Activated B cell treated with CpG ODN at 0.5 μM for 24 hours (primary cell): ENCODE results near the gene EDC4. TPM values are rescaled to one million over a fixed set of nuclear protein-coding genes. Genes with fewer than 3 reads are reported as not detected.
A peak's percentile ranks its signal among the peaks of the same experiment; 100 is the strongest.

Experiments used
- ATAC-seq: fragments of 200-7000 bp; cut with Tn5 transposase; one replicate; pipeline ENCODE4 v1.10.0; 2021; ENCODE audit warnings: low read depth, mild to moderate bottlenecking, moderate library complexity
- CTCF ChIA-PET: fragments of 350-600 bp; sonication (Branson Sonifier 250); formaldehyde crosslinking; loops from one replicate; lab custom pipeline; 2021; ENCODE audit warnings: antibody characterized with exemption; lab: Charles Lee
- POLR2A ChIA-PET: fragments of 350-600 bp; sonication (Branson Sonifier 250); formaldehyde crosslinking; loops from one replicate; lab custom pipeline; 2021; ENCODE audit warnings: antibody characterized with exemption; lab: Charles Lee
- DNase-seq: peaks from one replicate; pipeline ENCODE4 v3.0.0; 2022
- H3K27ac Mint-ChIP-seq: one replicate; pipeline ENCODE4 v1.8.0; 2020; ENCODE audit warnings: mixed read lengths
- H3K27me3 Mint-ChIP-seq: one replicate; pipeline ENCODE4 v1.8.0; 2021; ENCODE audit warnings: mixed read lengths
- H3K36me3 Mint-ChIP-seq: one replicate; pipeline ENCODE4 v1.8.0; 2021; ENCODE audit warnings: low read depth, mixed read lengths
- H3K4me1 Mint-ChIP-seq: one replicate; pipeline ENCODE4 v1.8.0; 2021; ENCODE audit warnings: mixed read lengths
- H3K4me3 Mint-ChIP-seq: one replicate; pipeline ENCODE4 v1.8.0; 2020; ENCODE audit warnings: mild to moderate bottlenecking, mixed read lengths
- H3K9me3 Mint-ChIP-seq: one replicate; pipeline ENCODE4 v1.8.0; 2020; ENCODE audit warnings: mixed read lengths
- intact Hi-C: fragments of 100-400 bp; cut with micrococcal nuclease; formaldehyde crosslinking; loops from one replicate; pipeline ENCODE4 v1.15.1; 2024
- total RNA-seq: library from RNA; stranded (reverse); gene quantifications from 2 replicates; pipeline ENCODE4 v1.2.3, GENCODE V29; 2022
- TF ChIP-seq, protein P1 (sequence below): fragments of 200-600 bp; IDR thresholded peaks from one replicate; pipeline ENCODE4 v1.8.0; 2022; ENCODE audit warnings: antibody characterized with exemption, mild to moderate bottlenecking

Gene EDC4
- total RNA-seq, 1 donor from 2014 or later: 71.5 TPM

DNA sequence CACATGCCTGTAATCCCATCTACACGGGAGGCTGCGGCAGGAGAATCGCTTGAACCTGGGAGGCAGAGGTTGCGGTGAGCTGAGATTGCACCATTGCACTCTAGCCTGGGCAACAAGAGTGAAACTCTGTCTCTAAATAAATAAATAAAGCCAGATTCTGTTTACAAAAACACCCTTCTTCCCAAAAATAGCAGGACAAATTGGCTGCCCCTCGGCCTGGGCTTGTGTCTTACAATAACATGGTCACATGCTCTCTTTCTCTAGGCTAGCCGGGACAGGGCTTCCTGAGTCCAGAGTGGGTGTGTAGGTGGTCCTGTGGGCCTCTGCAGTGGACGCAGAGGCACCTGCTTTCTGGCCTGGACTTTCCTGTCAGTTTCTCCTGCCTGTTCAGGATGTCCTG is 3.2 kb upstream of the EDC4 start:
- intact Hi-C loops: no loop called here
- H3K36me3 Mint-ChIP-seq: peaks cover 43% of the 10 kb centered on the region
- TF ChIP-seq, protein P1, sequence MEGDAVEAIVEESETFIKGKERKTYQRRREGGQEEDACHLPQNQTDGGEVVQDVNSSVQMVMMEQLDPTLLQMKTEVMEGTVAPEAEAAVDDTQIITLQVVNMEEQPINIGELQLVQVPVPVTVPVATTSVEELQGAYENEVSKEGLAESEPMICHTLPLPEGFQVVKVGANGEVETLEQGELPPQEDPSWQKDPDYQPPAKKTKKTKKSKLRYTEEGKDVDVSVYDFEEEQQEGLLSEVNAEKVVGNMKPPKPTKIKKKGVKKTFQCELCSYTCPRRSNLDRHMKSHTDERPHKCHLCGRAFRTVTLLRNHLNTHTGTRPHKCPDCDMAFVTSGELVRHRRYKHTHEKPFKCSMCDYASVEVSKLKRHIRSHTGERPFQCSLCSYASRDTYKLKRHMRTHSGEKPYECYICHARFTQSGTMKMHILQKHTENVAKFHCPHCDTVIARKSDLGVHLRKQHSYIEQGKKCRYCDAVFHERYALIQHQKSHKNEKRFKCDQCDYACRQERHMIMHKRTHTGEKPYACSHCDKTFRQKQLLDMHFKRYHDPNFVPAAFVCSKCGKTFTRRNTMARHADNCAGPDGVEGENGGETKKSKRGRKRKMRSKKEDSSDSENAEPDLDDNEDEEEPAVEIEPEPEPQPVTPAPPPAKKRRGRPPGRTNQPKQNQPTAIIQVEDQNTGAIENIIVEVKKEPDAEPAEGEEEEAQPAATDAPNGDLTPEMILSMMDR: no peak
- ATAC-seq: no peak
- peaks cover 25% of the 10 kb centered on the region for H3K4me1 Mint-ChIP-seq
- DNase-seq: no peak
- ChIA-PET CTCF (no interaction called here), POLR2A (interaction anchor here (0.6 to 0.7 kb wide), 2 partner anchors 46 to 195 kb away, joined by 3 to 5 read pairs; no protein-coding TSS in a partner anchor)
- H3K4me3 Mint-ChIP-seq: no peak overlapping the region
- no peaks in the 10 kb centered on the region for H3K27me3 Mint-ChIP-seq
- no peaks in the 10 kb centered on the region for H3K9me3 Mint-ChIP-seq
- no peak overlapping the region for H3K27ac Mint-ChIP-seq

DNA sequence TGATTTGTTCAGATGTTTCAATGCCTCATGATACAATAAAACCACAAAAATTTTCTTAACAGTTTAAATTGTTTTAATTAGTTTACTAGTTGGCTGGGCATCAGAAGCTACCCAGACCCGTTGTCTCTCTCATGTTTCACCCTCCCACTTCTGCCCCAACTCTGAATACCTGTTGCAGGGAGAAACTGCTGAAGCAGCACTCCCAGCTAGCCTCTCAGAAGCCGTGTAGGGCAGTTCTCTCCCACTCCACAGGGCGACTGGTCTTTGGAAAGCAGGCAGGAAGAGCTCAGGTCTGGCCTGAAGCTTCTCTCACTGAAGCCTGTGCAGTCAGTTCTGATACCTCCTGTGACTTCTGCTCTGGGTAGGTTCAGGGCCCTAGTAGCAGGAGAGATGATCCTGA is 1.6 kb upstream of the EDC4 start:
- H3K36me3 Mint-ChIP-seq: peaks cover 36% of the 10 kb centered on the region
- no peaks in the 10 kb centered on the region for H3K9me3 Mint-ChIP-seq
- no peak overlapping the region for H3K4me3 Mint-ChIP-seq
- ChIA-PET POLR2A (interaction anchor here (1.0 to 1.6 kb wide), 3 partner anchors 25 to 214 kb away, joined by 3 to 6 read pairs (median 4); partner anchors contain the start of genes NFATC3 and PSMB10), CTCF (interaction anchor here (1.4 kb wide), 1 partner anchor 13 kb away, joined by 6 read pairs; no protein-coding TSS in a partner anchor)
- no peaks in the 10 kb centered on the region for H3K27me3 Mint-ChIP-seq
- TF ChIP-seq, protein P1: no peak
- DNase-seq (no peak), ATAC-seq (no peak)
- H3K27ac Mint-ChIP-seq: no peak overlapping the region
- H3K4me1 Mint-ChIP-seq: peaks cover 36% of the 10 kb centered on the region
- intact Hi-C loops: no loop called here

DNA sequence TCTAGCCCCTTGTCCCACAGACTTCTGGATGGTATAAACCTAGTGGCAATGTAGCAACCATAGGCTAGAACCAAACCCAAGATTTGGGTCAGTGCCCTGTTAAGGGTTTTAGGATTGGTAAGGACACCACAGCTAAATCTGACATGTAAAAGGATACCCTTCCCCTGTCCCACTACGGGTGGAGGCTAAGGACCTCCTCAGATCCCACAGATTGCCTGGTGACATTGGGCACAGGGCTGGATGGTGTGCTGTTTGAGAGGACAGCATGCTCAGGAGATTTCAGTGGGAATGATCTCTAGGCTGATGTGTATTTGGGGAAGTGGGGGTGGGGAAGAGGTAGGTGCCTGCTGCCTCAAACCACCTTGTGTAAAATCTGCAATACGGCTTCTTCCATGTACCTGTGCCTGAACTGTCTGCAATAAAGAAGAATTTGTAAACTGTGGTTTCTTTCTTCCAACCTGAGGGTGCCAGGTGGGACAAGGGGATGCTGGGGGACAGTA is 671 bp upstream of the EDC4 start:
- Mint-ChIP-seq H3K4me1 (peaks cover 36% of the 10 kb centered on the region), H3K4me3 (peak overlapping the region; percentile 90), H3K9me3 (no peaks in the 10 kb centered on the region), H3K36me3 (peaks cover 37% of the 10 kb centered on the region), H3K27ac (peak overlapping the region; percentile 84), H3K27me3 (no peaks in the 10 kb centered on the region)
- DNase-seq (no peak), ATAC-seq (no peak)
- CTCF ChIA-PET: interaction anchor here (1.4 kb wide), 1 partner anchor 12 kb away, joined by 6 read pairs; no protein-coding TSS in a partner anchor
- intact Hi-C loops: loop anchor here (1.0 to 2.0 kb wide), 4 partner anchors 21 to 63 kb away; partner anchors contain the start of genes NUTF2 and PSKH1
- POLR2A ChIA-PET: interaction anchor here (1.0 to 1.6 kb wide), 3 partner anchors 26 to 213 kb away, joined by 3 to 6 read pairs (median 4); partner anchors contain the start of genes NFATC3 and PSMB10
- TF ChIP-seq, protein P1: no peak

DNA sequence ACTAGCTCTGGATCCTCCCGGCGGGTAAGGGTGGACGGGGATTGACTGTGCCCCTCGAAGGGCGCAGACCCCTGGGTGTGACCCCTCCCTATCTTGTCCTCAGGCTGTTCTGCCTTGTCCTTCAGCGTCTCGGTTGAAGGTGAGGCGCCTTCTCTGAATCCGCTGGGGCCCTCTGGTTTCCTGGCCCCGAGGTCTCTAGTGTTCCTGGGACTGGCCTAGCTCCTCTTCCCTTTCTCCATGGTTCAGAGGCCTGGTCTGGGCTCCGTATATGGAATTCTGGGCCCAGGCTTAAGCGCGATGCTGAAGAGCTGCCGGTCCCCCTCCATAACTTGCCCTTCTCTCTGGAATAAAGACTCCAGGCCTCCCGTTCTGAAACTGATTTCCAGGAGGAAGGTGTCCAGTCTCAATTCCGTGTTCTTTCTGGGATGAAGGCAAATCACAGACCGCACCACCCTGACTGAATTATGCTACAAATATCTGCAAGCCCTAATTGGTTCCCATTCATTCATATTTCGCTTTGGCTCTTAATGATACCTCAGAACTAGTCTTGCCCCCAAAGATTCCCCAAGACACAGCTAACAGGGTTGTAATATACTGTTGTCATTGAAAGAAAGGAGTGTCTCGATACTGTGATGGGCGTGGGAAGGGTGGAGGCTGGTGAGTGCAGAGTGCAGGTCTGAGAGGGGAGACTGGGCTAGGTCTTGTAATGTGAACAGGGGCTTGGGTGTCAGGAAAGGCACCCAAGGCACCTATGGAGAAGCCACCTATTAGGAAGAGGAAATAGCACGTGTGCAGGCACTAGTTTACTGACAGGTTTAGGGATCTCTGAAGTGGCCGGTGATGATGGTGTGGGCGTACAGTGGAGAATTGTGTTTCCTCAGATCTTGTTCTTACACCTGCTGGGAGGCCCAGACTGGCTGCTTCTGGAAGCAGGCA is 851 bp downstream of the EDC4 start:
- DNase-seq: no peak
- ChIA-PET CTCF (interaction anchor here (0.6 to 1.4 kb wide), 3 partner anchors 10 to 57 kb away, joined by 3 to 6 read pairs (median 4); no protein-coding TSS in a partner anchor), POLR2A (interaction anchor here (0.6 to 1.3 kb wide), 8 partner anchors 12 to 164 kb away, joined by 3 to 7 read pairs (median 4); partner anchors contain the start of genes GFOD2 and PSKH1)
- ATAC-seq: no peak
- peaks cover 45% of the 10 kb centered on the region for H3K36me3 Mint-ChIP-seq
- H3K4me1 Mint-ChIP-seq: peaks cover 36% of the 10 kb centered on the region
- H3K27ac Mint-ChIP-seq: peak overlapping the region; percentile 74
- no peaks in the 10 kb centered on the region for H3K27me3 Mint-ChIP-seq
- H3K9me3 Mint-ChIP-seq: no peaks in the 10 kb centered on the region
- intact Hi-C loops: loop anchor here (1.0 to 2.0 kb wide), 3 partner anchors 19 to 57 kb away; partner anchors contain the start of genes PSKH1 and THAP11
- TF ChIP-seq, protein P1: no peak
- H3K4me3 Mint-ChIP-seq: peak overlapping the region; percentile 90
